ENCODE data around the gene NHEJ1. TPM values are rescaled to one million over a fixed set of nuclear protein-coding genes. Genes with fewer than 3 reads are reported as not detected.

The NHEJ1 gene
- total and polyA plus RNA-seq, 2 donors, result 8.3 to 12.3 TPM

- Histone ChIP-seq H3K27ac (ENCODE audit: low read depth in 1 of 2, low read length in 1 of 2) (no peak within 1 kb of the TSS), H3K4me3 (ENCODE audit: low read length in 2 of 2) (no peak within 1 kb of the TSS), H3K9me3 (ENCODE audit: control insufficient read depth in 2 of 2, insufficient read depth in 1 of 2, low read length in 1 of 2) (no peaks in the 10 kb centered on the region), H3K4me1 (ENCODE audit: control insufficient read depth in 2 of 2, insufficient read depth in 2 of 2, low read length in 2 of 2) (peaks cover 4 to 5% of the 10 kb centered on the region in 2 donors), H3K27me3 (ENCODE audit: control insufficient read depth in 2 of 2, insufficient read depth in 1 of 2, low read length in 1 of 2) (no peaks in the 10 kb centered on the region), H3K36me3 (ENCODE audit: control insufficient read depth in 2 of 2, insufficient read depth in 2 of 2, low read length in 1 of 2) (peaks cover 35 to 40% of the 10 kb centered on the region in 2 donors)
- 98% methylated on average over 10 of the region's 10 CpGs for whole genome bisulfite sequencing
- DNase-seq (ENCODE audit: low read depth in 6 of 9, low spot score in 9 of 9), result no peak
These were observed 9.5 kb upstream of the NHEJ1 start, which contains the start of gene SLC23A3 for GRCh38 chr2:219169930-219170654. SLC23A3 (minus strand) TSS chr2:219170029; CDS start chr2:219169984, 45 bp downstream.

GRCh38 chr2:219168932-219169331 lies 8.3 kb upstream of the NHEJ1 start:
- H3K36me3 ChIP-seq (ENCODE audit: control insufficient read depth in 2 of 2, insufficient read depth in 2 of 2, low read length in 1 of 2), result peaks cover 23 to 28% of the 10 kb centered on the region in 2 donors
- H3K27me3 ChIP-seq (ENCODE audit: control insufficient read depth in 2 of 2, insufficient read depth in 1 of 2, low read length in 1 of 2), result no peaks in the 10 kb centered on the region
- no peaks in the 10 kb centered on the region for H3K4me1 ChIP-seq (ENCODE audit: control insufficient read depth in 2 of 2, insufficient read depth in 2 of 2, low read length in 2 of 2)
- H3K9me3 ChIP-seq (ENCODE audit: control insufficient read depth in 2 of 2, insufficient read depth in 1 of 2, low read length in 1 of 2), result no peaks in the 10 kb centered on the region
- no peak overlapping the region for H3K4me3 ChIP-seq (ENCODE audit: low read length in 2 of 2)
- H3K27ac ChIP-seq (ENCODE audit: low read depth in 1 of 2, low read length in 1 of 2), result no peak overlapping the region
- DNase-seq (ENCODE audit: low read depth in 6 of 9, low spot score in 9 of 9), result no peak

- 57% methylated on average over 6 of the region's 6 CpGs for WGBS
These were observed 7.9 kb upstream of the NHEJ1 start for GRCh38 chr2:219168526-219168925.

GRCh38 chr2:219167997-219168396 lies 7.4 kb upstream of the NHEJ1 start:
- no peaks in the 10 kb centered on the region for H3K4me1 ChIP-seq (ENCODE audit: control insufficient read depth in 2 of 2, insufficient read depth in 2 of 2, low read length in 2 of 2)
- no peak for DNase-seq (ENCODE audit: low read depth in 6 of 9, low spot score in 9 of 9)
- H3K27me3 ChIP-seq (ENCODE audit: control insufficient read depth in 2 of 2, insufficient read depth in 1 of 2, low read length in 1 of 2), result no peaks in the 10 kb centered on the region
- no peak overlapping the region for H3K4me3 ChIP-seq (ENCODE audit: low read length in 2 of 2)
- H3K27ac ChIP-seq (ENCODE audit: low read depth in 1 of 2, low read length in 1 of 2), result no peak overlapping the region
- H3K9me3 ChIP-seq (ENCODE audit: control insufficient read depth in 2 of 2, insufficient read depth in 1 of 2, low read length in 1 of 2), result no peaks in the 10 kb centered on the region
- peaks cover 16 to 19% of the 10 kb centered on the region in 2 donors for H3K36me3 ChIP-seq (ENCODE audit: control insufficient read depth in 2 of 2, insufficient read depth in 2 of 2, low read length in 1 of 2)
- 92% methylated on average over 5 of the region's 5 CpGs for WGBS

More at GRCh38 chr2:219168526-219168925, 7.9 kb upstream of the NHEJ1 start:
- Histone ChIP-seq H3K4me3 (ENCODE audit: low read length in 2 of 2) (no peak overlapping the region), H3K4me1 (ENCODE audit: control insufficient read depth in 2 of 2, insufficient read depth in 2 of 2, low read length in 2 of 2) (no peaks in the 10 kb centered on the region), H3K27me3 (ENCODE audit: control insufficient read depth in 2 of 2, insufficient read depth in 1 of 2, low read length in 1 of 2) (no peaks in the 10 kb centered on the region), H3K27ac (ENCODE audit: low read depth in 1 of 2, low read length in 1 of 2) (no peak overlapping the region), H3K9me3 (ENCODE audit: control insufficient read depth in 2 of 2, insufficient read depth in 1 of 2, low read length in 1 of 2) (no peaks in the 10 kb centered on the region), H3K36me3 (ENCODE audit: control insufficient read depth in 2 of 2, insufficient read depth in 2 of 2, low read length in 1 of 2) (peaks cover 21 to 24% of the 10 kb centered on the region in 2 donors)
- no peak for DNase-seq (ENCODE audit: low read depth in 6 of 9, low spot score in 9 of 9)

- peaks cover 0 to under 1% of the 10 kb centered on the region in 2 donors for H3K36me3 ChIP-seq (ENCODE audit: control insufficient read depth in 2 of 2, insufficient read depth in 2 of 2, low read length in 1 of 2)
- H3K9me3 ChIP-seq (ENCODE audit: control insufficient read depth in 2 of 2, insufficient read depth in 1 of 2, low read length in 1 of 2), result no peaks in the 10 kb centered on the region
- 96% methylated on average over 10 of the region's 10 CpGs for WGBS
- no peaks in the 10 kb centered on the region for H3K27me3 ChIP-seq (ENCODE audit: control insufficient read depth in 2 of 2, insufficient read depth in 1 of 2, low read length in 1 of 2)
- DNase-seq (ENCODE audit: low read depth in 6 of 9, low spot score in 9 of 9), result no peak
- no peak overlapping the region for H3K4me3 ChIP-seq (ENCODE audit: low read length in 2 of 2)
- no peak overlapping the region for H3K27ac ChIP-seq (ENCODE audit: low read depth in 1 of 2, low read length in 1 of 2)
- peaks cover 5% of the 10 kb centered on the region in 2 donors for H3K4me1 ChIP-seq (ENCODE audit: control insufficient read depth in 2 of 2, insufficient read depth in 2 of 2, low read length in 2 of 2)
These were observed 4.7 kb upstream of the NHEJ1 start for GRCh38 chr2:219165058-219165911.

GRCh38 chr2:219163156-219163555 lies 2.5 kb upstream of the NHEJ1 start:
- Histone ChIP-seq H3K9me3 (ENCODE audit: control insufficient read depth in 2 of 2, insufficient read depth in 1 of 2, low read length in 1 of 2) (no peaks in the 10 kb centered on the region), H3K4me1 (ENCODE audit: control insufficient read depth in 2 of 2, insufficient read depth in 2 of 2, low read length in 2 of 2) (peaks cover 8 to 11% of the 10 kb centered on the region in 2 donors), H3K27me3 (ENCODE audit: control insufficient read depth in 2 of 2, insufficient read depth in 1 of 2, low read length in 1 of 2) (no peaks in the 10 kb centered on the region), H3K27ac (ENCODE audit: low read depth in 1 of 2, low read length in 1 of 2) (no peak overlapping the region), H3K36me3 (ENCODE audit: control insufficient read depth in 2 of 2, insufficient read depth in 2 of 2, low read length in 1 of 2) (no peaks in the 10 kb centered on the region), H3K4me3 (ENCODE audit: low read length in 2 of 2) (no peak overlapping the region)
- 98% methylated on average over 6 of the region's 6 CpGs for WGBS
- no peak for DNase-seq (ENCODE audit: low read depth in 6 of 9, low spot score in 9 of 9)

- Histone ChIP-seq H3K9me3 (ENCODE audit: control insufficient read depth in 2 of 2, insufficient read depth in 1 of 2, low read length in 1 of 2) (no peaks in the 10 kb centered on the region), H3K4me1 (ENCODE audit: control insufficient read depth in 2 of 2, insufficient read depth in 2 of 2, low read length in 2 of 2) (peaks cover 8 to 11% of the 10 kb centered on the region in 2 donors), H3K27me3 (ENCODE audit: control insufficient read depth in 2 of 2, insufficient read depth in 1 of 2, low read length in 1 of 2) (no peaks in the 10 kb centered on the region), H3K4me3 (ENCODE audit: low read length in 2 of 2) (peak overlapping the region; percentile 70 to 74), H3K36me3 (ENCODE audit: control insufficient read depth in 2 of 2, insufficient read depth in 2 of 2, low read length in 1 of 2) (peaks cover 8 to 12% of the 10 kb centered on the region in 2 donors), H3K27ac (ENCODE audit: low read depth in 1 of 2, low read length in 1 of 2) (no peak overlapping the region)
- DNase-seq (ENCODE audit: low read depth in 6 of 9, low spot score in 9 of 9), result no peak
- 80% methylated on average over 4 of the region's 4 CpGs for WGBS
These were observed 482 bp upstream of the NHEJ1 start for GRCh38 chr2:219161097-219161496.

GRCh38 chr2:219159771-219160185 lies 837 bp downstream of the NHEJ1 start:
- peaks cover 8 to 11% of the 10 kb centered on the region in 2 donors for H3K4me1 ChIP-seq (ENCODE audit: control insufficient read depth in 2 of 2, insufficient read depth in 2 of 2, low read length in 2 of 2)
- H3K27ac ChIP-seq (ENCODE audit: low read depth in 1 of 2, low read length in 1 of 2), result peak overlapping the region in 1 of 2 donors; percentile 58

GRCh38 chr2:219158586-219158985 lies 2.0 kb downstream of the NHEJ1 start:
- Histone ChIP-seq H3K27me3 (ENCODE audit: control insufficient read depth in 2 of 2, insufficient read depth in 1 of 2, low read length in 1 of 2) (no peaks in the 10 kb centered on the region), H3K27ac (ENCODE audit: low read depth in 1 of 2, low read length in 1 of 2) (no peak overlapping the region), H3K4me3 (ENCODE audit: low read length in 2 of 2) (no peak overlapping the region), H3K9me3 (ENCODE audit: control insufficient read depth in 2 of 2, insufficient read depth in 1 of 2, low read length in 1 of 2) (no peaks in the 10 kb centered on the region), H3K36me3 (ENCODE audit: control insufficient read depth in 2 of 2, insufficient read depth in 2 of 2, low read length in 1 of 2) (peaks cover 8 to 17% of the 10 kb centered on the region in 2 donors), H3K4me1 (ENCODE audit: control insufficient read depth in 2 of 2, insufficient read depth in 2 of 2, low read length in 2 of 2) (peaks cover 8 to 11% of the 10 kb centered on the region in 2 donors)
- 96% methylated on average over 3 of the region's 3 CpGs for WGBS
- DNase-seq (ENCODE audit: low read depth in 6 of 9, low spot score in 9 of 9), result no peak

More at GRCh38 chr2:219159771-219160185, 837 bp downstream of the NHEJ1 start:
- H3K27me3 ChIP-seq (ENCODE audit: control insufficient read depth in 2 of 2, insufficient read depth in 1 of 2, low read length in 1 of 2), result no peaks in the 10 kb centered on the region
- peak overlapping the region; percentile 70 to 74 for H3K4me3 ChIP-seq (ENCODE audit: low read length in 2 of 2)
- 24% methylated on average over 18 of the region's 18 CpGs for WGBS
- peaks cover 8 to 12% of the 10 kb centered on the region in 2 donors for H3K36me3 ChIP-seq (ENCODE audit: control insufficient read depth in 2 of 2, insufficient read depth in 2 of 2, low read length in 1 of 2)
- peak in 1 of 9 donors; percentile 12 for DNase-seq (ENCODE audit: low read depth in 6 of 9, low spot score in 9 of 9)
- no peaks in the 10 kb centered on the region for H3K9me3 ChIP-seq (ENCODE audit: control insufficient read depth in 2 of 2, insufficient read depth in 1 of 2, low read length in 1 of 2)
